CD4-positive, alpha-beta T cell treated with Interleukin-15 for 4 hours (primary cell): ENCODE measurements around the gene HCFC1R1.

ENCODE experiments used
- DNase-seq: peaks from one replicate; pipeline ENCODE4 v3.0.0-alpha.2; 2020; ENCODE audit warnings: low spot score

Gene HCFC1R1

DNA sequence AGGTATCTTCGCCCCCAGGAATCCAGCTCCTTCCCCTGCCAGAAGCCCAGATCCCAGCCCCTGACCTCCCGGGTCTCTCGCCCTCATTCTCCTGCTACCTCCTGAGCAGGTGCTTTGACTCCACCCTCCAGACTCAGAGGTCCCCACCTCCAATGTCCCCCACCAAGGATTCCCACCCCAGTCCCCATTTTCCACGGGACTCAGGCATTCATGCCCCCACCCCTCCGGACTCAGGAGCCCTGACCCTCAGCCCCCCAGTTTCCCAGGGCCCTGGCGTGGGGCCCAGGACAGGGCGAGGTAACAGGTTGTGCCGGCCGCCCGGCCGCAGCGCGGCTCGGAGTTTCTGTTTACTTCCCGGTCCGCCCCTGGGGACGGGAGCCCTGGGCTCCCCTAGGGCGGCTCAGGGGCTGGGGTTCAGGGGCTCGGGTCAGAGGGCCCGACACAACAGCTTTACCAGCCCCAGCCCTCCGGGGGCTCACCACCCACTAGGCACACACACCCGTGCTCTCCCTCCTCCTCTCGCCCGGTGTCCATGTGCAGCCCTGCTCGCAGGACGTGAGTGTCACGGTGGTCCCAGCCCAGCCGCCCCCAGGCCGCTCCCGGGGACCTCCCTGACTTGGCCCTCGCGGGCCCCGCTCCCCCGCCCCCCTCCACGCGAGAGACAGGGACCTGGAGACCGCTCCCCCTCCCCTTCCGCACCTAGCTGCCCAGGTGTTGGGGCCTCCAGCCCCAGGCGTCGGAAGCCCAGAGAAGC, 12.4 kb upstream of the HCFC1R1 start:
- DNase-seq: no peak

- DNase-seq: no peak
These were observed 11.7 kb upstream of the HCFC1R1 start for GRCh38 chr16:3035289-3035971.

GRCh38 chr16:3032624-3033023, 8.9 kb upstream of the HCFC1R1 start:
- no peak for DNase-seq

- DNase-seq: no peak
These were observed 6.8 kb upstream of the HCFC1R1 start for GRCh38 chr16:3030222-3031212.

- DNase-seq: peak; percentile 30
These were observed 5.9 kb upstream of the HCFC1R1 start for GRCh38 chr16:3029491-3030221.

- DNase-seq: no peak
These were observed 5.1 kb upstream of the HCFC1R1 start for GRCh38 chr16:3028716-3029319.

DNA sequence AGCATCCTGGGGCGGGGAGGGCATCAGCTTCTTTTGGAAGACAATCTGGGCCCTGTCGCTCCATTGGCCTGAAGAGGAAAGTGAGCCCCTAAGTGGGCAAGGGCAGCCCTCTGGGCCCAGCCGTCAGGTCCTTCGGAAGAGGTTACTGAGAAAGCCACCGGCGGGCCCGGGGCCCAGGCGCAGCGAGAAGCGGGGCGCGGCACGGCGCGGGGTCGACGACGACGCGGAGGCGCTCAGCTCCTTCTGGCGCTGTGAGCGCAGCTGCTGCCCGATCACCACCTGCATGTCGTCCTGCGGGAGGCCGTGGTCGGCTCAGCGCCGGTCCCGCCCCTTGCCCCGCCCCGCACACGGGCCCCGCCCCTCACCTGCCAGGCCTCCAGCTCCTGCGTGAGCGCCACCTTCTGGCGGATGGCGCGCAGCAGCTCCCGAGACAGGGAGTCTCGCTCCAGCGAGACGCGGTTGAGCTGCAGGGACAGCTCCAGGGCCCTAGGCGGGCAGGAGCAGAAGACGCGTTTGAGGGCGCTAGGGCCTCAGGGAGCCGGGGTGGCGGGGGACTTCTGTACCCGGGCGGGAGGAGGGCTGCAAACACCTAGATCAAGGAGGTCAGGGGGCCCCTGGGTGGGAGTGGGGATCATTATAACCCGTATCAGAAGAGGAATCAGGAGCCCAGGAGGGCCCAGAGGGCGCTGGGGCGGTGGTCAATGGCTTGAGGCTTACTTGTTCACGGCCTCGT, 4.4 kb upstream of the HCFC1R1 start:
- peak; percentile 88 for DNase-seq

GRCh38 chr16:3027489-3027795, 3.7 kb upstream of the HCFC1R1 start:
- no peak for DNase-seq

DNA sequence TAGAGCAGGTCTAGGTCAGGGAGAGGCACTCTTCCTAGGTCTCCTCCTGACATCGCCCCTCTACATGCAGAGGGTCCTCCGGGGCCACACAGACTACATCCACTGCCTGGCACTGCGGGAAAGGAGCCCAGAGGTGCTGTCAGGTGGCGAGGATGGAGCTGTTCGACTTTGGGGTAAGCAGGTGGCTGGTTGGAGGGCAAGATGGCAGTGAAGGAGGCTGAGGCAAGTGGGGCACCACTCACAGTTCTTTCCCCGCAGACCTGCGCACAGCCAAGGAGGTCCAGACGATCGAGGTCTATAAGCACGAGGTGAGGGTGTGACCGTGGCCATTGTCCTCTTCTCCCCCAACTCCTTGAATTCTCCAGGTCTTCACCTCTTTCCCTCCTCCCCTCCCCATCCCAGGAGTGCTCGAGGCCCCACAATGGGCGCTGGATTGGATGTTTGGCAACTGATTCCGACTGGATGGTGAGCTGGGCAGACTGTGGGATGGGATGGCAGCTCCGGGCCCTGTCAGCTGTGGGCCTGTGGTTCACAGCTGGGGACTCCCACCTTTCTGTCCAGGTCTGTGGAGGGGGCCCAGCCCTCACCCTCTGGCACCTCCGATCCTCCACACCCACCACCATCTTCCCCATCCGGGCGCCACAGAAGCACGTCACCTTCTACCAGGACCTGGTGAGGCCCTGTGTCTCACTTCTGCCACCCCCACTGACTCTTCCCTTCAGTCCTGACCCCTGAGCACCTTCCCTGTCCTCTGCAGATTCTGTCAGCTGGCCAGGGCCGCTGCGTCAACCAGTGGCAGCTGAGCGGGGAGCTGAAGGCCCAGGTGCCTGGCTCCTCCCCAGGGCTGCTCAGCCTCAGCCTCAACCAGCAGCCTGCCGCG, 3.1 kb upstream of the HCFC1R1 start:
- DNase-seq: no peak

GRCh38 chr16:3026003-3026378, 2.2 kb upstream of the HCFC1R1 start:
- no peak for DNase-seq

DNA sequence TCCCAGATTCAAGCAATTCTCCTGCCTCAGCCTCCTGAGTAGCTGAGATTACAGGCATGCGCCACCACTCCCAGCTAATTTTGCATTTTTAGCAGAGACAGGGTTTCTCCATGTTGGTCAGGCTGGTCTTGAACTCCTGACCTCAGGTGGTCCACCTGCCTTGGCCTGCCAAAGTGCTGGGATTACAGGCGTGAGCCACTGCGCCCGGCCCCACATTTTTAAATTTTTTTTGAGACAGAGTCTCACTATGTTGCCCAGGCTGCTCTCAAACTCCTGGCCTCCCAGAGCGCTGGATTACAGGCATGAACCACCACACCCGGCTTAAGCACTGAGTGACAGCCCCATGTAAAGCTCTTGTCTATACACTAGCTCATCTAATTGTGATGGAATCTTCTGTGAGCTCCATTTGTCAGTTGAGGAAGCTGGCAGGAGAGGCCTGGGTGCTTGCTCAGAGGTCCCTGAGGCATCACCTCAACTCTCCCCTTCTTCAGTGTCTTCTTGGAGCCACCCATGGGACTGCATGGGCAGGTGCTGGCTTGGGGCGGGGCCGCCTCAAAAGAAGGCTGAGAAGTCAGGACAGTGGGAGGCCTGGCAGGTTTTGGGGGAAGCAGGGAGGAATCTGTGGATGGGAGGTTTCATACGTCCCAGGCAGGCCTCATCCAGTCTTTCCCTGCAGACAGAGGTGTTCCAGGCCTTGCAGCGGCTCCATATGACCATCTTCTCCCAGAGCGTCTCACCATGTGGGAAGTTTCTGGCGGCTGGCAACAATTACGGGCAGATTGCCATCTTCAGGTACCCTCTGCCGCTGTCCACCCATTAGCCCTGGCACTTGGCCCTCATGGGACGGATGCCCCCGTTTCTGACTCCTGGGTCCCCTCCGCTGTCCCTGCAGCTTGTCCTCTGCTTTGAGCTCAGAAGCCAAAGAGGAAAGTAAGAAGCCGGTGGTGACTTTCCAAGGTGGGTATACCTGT, 1.6 kb upstream of the HCFC1R1 start:
- no peak for DNase-seq

DNA sequence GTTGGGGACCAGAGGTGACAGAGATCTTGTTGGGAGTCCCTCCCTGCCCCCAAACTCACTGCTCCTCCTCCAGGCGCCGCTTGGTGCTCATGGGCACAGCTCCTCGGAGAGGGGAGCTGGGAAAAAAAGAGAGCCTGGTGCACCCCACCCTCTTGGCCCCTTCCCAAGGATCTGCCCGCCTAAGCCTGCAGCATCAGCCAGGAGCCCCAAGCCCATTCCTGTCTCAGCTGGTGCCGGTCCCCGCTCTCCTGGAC, 400 bp downstream of the HCFC1R1 start:
- DNase-seq: no peak

- no peak for DNase-seq
These were observed 893 bp downstream of the HCFC1R1 start for GRCh38 chr16:3022684-3023414.

- peak; percentile 86 for DNase-seq
These were observed 1.5 kb downstream of the HCFC1R1 start for GRCh38 chr16:3022208-3022683.

DNA sequence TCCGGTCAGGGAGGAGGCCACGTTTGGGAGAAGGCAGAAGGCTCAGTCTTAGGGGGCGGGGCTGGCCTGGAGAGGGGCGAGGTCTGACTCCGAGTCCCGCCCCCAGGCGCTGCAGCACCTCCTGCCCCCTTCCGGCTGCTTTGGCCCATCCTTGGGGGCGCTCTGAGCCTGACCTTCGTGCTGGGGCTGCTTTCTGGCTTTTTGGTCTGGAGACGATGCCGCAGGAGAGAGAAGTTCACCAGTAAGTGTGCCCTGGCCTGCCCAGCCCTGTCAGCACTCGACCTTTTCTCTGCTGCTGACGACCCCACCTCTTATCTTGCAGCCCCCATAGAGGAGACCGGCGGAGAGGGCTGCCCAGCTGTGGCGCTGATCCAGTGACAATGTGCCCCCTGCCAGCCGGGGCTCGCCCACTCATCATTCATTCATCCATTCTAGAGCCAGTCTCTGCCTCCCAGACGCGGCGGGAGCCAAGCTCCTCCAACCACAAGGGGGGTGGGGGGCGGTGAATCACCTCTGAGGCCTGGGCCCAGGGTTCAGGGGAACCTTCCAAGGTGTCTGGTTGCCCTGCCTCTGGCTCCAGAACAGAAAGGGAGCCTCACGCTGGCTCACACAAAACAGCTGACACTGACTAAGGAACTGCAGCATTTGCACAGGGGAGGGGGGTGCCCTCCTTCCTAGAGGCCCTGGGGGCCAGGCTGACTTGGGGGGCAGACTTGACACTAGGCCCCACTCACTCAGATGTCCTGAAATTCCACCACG, 2.1 kb downstream of the HCFC1R1 start:
- peak; percentile 84 for DNase-seq

DNA sequence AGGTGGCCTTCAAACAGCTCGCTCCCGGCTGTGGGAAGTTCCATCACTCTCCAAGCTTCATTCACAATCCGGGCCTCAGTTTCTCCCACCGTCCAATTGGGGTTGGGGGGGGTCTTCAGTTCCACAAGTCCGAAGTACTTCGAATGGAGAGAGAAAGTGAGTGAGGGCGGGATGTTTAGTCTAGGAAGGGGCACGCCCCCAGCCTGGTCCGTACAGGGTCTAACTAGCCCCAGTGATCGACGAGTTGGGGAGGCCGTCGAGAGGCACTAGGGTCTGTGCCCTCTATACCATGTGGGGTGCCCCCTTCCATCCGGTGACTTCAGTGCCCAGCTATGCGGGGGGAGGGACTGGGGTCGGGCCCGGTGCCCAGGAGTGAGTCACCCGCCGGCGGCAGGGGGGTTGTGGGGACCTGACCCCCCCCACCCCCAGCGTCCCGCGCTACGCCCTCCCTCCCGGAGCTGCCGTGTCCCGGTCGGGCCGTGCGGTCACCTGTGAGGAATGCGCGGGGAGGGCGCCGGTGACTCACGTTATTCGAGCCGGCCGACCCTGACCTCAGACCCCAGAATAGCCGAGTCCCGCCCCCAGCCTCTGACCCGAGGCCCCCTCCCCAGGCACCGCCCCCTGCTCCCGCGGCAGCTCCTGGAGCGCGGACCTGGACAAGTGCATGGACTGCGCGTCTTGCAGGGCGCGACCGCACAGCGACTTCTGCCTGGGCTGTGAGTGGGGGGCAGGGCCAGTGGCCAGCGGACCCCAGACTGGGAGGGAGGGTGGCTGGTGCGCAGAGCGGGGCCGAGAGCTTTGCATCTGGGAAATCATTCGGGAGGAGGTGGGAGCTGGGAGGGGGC, 2.9 kb downstream of the HCFC1R1 start:
- DNase-seq: peak; percentile 78

DNA sequence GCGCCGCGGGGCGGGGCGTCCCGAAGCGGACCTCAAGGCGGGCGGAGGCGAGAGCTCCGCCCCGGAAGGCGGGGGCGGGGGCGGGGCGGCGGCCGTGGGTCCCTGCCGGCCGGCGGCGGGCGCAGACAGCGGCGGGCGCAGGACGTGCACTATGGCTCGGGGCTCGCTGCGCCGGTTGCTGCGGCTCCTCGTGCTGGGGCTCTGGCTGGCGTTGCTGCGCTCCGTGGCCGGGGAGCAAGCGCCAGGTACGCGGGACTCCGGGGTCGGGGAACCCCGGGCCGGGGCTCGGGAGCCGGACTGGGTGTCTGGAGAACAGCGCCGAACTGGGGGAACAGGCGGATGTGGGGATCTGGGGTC, 3.5 kb downstream of the HCFC1R1 start, which contains the start of gene TNFRSF12A:
Gene TNFRSF12A (plus strand): TSS at position 122 of the 357 bp plus-strand sequence. CDS start 30 bp downstream, at position 152.
- peak; percentile 65 for DNase-seq
